GM21526 (cell line): ENCODE measurements around the gene NUP205.

ENCODE experiments used
- ATAC-seq: cut with Tn5 transposase; IDR thresholded peaks from one replicate; pipeline ENCODE4 v1.9.1; 2021; ENCODE audit warnings: moderate library complexity; ENCODE audit not compliant: unreplicated experiment, low FRiP score

The NUP205 gene

GRCh38 chr7:135557455-135558336, at the start of gene NUP205:
Gene NUP205 (plus strand): TSS chr7:135557917. CDS start chr7:135557945, 28 bp downstream.
- peak; percentile 68 for ATAC-seq

- ATAC-seq, result peak; percentile 31
Measured at GRCh38 chr7:135508883-135509588, 48.7 kb upstream of the NUP205 start.

- ATAC-seq, result no peak
Measured at GRCh38 chr7:135509589-135509838, 48.2 kb upstream of the NUP205 start.

GRCh38 chr7:135509839-135510591, 47.7 kb upstream of the NUP205 start, which contains the start of gene CNOT4:
Gene CNOT4 (minus strand): TSS chr7:135510102. CDS start chr7:135438331, 71,771 bp downstream.
- peak; percentile 96 for ATAC-seq

- no peak for ATAC-seq
Measured at GRCh38 chr7:135510592-135511183, 47.0 kb upstream of the NUP205 start.

DNA sequence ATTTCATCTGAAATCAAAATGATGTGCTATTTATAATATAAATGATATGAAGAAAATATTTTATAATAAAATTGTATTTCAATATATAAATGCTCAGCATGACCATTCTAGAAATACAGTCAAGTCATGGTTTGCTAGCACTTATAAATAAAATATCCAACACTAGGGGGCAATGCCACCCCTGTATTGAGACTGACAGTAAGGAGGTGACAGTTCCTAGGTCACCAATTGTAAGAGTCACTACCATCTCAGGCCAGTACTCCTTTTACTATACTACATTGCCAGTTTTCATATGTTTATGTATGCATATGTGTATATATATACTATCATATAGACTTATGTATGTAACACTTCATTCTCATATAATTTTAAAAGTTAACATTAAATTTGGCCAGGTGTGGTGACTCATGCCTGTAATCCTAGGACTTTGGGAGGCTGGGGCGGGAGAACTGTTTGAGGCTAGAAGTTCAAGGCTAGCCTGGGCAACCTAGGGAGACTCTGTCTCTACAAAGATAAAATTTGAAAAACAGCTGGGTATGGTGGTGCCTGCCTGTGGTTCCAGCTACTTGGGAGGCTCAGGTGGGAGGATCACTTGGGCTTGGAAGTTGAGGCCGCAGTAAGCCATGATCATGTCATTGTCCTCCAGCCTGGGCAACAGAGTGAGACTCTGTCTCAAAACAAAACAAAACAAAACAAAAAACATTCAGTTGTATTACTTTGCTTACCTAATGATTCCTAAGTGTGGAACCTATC, 45.4 kb upstream of the NUP205 start:
- peak; percentile 38 for ATAC-seq

DNA sequence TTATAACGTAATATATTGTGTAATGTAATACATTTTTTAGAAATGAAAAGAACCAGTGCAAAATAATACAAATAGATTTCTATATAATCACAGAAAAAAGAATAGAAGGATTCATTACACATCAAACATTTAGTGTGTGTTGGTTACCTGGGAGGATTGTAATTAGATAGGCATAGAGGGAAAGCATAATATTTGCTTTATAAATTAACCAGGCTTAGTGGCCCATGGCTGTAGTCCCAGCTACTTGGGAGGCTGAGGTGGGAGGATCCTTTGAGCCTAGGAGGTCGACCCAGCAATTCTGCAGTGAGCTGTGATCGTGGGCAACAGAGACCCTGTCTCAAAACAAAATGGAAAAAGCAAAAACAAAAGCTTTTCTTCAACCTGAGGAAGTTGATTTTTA, 42.9 kb upstream of the NUP205 start:
- ATAC-seq, result no peak

DNA sequence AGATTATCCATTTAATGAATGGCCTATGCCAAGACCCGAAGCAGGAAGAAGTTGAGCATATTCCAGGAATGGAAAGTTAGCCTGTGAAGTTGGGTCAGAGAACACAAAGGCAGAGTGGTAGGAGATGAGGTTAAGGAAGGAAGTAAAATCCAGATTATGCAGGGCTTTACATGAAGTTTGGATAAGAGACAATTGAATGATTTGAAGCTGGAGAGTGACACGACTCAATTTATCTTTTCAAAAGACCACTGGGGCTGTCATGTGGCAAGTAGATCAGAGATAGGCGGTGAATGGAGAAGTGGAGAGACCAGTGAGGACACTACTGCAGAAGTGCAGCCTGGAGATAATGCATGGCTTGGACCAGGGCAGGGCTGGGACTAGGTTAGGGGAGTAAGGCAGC, 40.7 kb upstream of the NUP205 start:
- no peak for ATAC-seq

DNA sequence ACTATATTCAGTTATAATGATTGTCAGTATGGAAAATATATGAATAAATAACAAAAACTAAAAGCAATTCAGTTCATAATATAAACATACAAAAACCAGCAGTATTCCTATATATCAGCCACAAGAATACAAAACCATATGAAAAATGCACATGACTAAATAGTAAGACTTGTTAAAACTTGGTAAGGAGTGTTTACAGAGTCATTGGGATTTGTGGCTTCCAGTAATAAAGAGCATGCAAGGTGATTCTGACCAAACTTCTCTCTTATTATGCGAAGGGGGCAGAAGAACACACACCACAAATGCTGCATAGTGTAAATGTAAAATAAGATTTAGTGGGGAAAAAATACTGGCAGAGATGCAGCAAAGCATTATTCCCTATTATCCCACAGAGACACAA, 39.0 kb upstream of the NUP205 start:
- ATAC-seq, result no peak

GRCh38 chr7:135519233-135519688, 38.5 kb upstream of the NUP205 start:
- no peak for ATAC-seq

DNA sequence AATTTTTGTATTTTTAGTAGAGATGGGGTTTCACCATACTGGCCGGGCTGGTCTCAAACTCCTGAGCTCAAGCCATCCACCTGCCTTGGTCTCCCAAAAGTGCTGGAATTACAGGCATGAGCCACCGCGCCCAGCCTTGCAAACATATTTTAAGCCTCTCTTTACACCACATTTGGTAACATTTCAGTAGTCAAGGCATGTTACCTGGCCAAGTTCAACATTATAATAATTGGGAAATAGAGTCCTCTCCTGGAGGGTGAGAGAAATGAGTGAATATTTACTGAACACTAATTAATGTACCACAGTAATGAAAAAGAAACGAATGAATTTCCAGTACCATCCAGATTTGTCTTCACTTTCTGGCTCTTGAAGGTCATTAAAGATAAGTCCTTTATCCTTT, 37.8 kb upstream of the NUP205 start:
- no peak for ATAC-seq

DNA sequence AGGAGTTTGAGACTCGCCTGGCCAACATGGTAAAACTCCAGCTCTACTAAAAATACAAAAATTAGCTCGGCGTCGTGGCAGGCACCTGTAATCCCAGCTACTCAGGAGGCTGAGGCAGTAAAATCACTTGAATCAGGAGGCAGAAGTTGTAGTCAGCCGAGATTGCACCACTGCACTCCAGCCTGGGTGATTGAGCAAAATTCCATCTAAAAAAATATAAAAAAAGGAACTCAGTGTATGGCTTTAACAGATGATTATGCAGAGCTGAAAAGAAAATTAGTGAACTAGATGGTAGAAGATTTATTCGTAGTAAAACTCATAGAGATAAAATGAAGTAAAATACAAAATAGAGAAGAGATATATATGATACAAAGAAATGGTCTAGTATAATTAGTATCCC, 35.2 kb upstream of the NUP205 start:
- ATAC-seq, result no peak

DNA sequence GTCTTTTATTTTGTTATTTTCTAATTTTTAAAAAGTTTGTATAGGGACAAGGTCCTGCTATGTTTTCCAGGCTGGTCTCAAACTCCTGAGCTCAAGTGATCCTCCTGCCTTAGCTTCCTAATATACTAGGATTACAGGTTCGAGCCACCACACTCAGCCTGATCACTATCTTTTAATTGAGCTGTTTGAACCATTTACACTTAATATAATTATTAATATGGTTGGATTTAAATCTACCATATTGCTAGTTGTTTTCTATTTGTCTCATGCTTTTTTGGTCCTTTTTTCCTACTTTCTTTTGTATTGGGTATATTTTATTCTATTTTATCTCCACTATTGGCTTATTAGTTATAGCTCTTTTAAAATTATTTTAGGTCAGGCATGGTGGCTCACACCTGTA, 34.6 kb upstream of the NUP205 start:
- no peak for ATAC-seq

GRCh38 chr7:135525426-135525825, 32.3 kb upstream of the NUP205 start:
- no peak for ATAC-seq

DNA sequence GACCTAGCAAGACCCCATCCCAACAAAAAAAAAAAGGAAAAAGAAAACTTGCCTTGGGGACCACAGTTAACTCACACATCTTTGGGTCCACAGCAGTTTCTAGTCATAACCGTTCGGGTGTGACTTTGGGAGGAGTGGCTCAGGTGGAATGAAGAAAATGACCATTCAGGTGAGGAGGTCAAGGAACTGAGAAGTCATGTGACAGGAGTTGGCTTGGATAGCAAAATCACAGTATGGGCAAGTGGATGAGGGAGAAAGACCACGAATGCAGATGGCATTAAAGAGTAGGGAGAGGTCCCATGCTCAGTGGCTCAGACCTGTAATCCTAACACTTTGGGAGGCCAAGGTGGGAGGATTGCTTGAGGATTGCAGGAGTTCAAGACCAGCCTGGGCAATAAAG, 30.7 kb upstream of the NUP205 start:
- ATAC-seq, result no peak

- no peak for ATAC-seq
Measured at GRCh38 chr7:135536150-135536549, 21.6 kb upstream of the NUP205 start.

DNA sequence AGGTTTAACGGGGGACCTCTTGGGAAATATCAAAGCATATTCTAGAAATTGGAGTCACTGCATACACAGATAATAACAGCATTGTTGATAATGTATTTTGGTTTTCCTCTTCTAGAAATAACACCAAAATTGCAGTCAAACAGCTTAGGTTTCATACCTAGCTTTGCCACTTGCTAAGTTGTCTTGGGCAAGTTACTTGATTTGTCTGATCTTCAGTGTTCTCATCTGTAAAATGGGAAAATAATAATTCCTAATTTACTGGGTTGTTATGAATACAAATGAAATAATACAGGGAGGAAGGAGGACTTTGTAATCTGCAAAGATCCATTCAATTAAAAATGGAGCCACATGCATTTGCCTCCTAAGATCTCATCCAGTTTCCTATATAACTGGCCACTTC, 20.3 kb upstream of the NUP205 start:
- no peak for ATAC-seq

DNA sequence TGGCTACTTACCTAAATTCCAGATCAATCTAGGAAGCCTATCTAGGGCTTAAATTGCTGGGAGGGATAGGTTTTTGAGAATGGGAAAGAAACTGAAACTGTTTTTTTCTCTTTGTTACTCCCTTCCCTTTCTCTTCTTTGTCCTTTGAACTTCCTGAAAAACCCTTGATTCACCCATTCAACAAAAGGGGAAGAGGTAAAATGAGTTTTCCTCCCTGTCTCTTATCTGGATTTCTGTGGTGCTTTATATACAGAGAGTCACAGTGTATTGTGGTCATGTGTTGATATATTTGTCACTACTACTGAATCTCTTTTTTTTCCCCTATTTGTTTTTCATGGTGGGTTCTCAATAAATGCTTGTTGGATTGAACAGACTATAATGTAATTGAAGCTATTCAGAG, 19.8 kb upstream of the NUP205 start:
- no peak for ATAC-seq

DNA sequence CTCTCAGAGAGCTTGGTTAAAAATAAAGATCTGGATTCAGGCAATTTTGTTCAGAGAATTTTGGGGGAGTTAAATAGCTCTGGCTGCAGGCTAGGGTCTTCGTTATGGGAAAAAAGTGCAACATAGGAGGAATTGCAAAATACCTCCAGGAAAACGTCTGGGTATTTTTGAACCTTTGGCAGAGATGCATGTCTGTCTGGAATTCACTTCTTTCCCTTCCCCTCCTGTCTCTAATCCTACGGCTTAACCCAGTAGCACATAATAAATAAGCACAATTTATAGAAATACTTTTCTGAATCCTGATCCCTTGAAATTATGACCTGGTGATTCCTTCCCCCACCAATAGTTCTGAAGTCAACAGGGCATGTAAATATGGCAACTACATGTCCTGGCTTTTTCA, 19.3 kb upstream of the NUP205 start:
- no peak for ATAC-seq

- ATAC-seq, result no peak
Measured at GRCh38 chr7:135539629-135540028, 18.1 kb upstream of the NUP205 start.
